Measurements from ENCODE around the gene LEMD3. TPM values are rescaled to one million over a fixed set of nuclear protein-coding genes. Genes with fewer than 3 reads are reported as not detected.

Gene LEMD3
- total and polyA plus RNA-seq, 2 experiments from 2014 or later: 15.4 to 56.7 TPM

- Histone ChIP-seq H3K4me2 (0 out of 2 replicates have a peak overlapping the region, but pooled peaks have one; percentile 0), H3K27me3 (ENCODE audit: insufficient read depth) (no peaks in the 10 kb centered on the region), H3K9me2 (ENCODE audit: insufficient read depth) (peaks cover 7% of the 10 kb centered on the region; the same call in 1 of the 2 replicates), H3K4me1 (ENCODE audit: insufficient read depth) (0 out of 2 replicates have a peak, but pooled peaks cover 8% of the 10 kb centered on the region), H3K36me3 (ENCODE audit: insufficient read depth) (no peaks in the 10 kb centered on the region), H2AFZ (peak overlapping the region; percentile 15), H4K20me1 (replicated peaks; ENCODE audit: insufficient read depth) (no peaks in the 10 kb centered on the region), H3K4me3 (no peak overlapping the region), H3K79me2 (replicated peaks; ENCODE audit: insufficient read depth) (no peaks in the 10 kb centered on the region), H3F3A (replicated peaks; ENCODE audit: low read depth) (no peaks in the 10 kb centered on the region), H3K27ac (ENCODE audit: low read depth) (no peak overlapping the region)
- Mint-ChIP-seq H3K4me3 (no peak overlapping the region), H3K9me3 (no peaks in the 10 kb centered on the region), H3K4me1 (peaks cover 8% of the 10 kb centered on the region), H3K27me3 (ENCODE audit: insufficient read depth, low read depth, poor library complexity) (no peaks in the 10 kb centered on the region), H3K36me3 (ENCODE audit: low read depth) (no peaks in the 10 kb centered on the region), H3K27ac (0 out of 2 replicates have a peak overlapping the region, but pooled peaks have one; percentile 4)
- DNase-seq (ENCODE audit: low spot score) (no peak), ATAC-seq (no peak)
- TF ChIP-seq JUNB (IDR thresholded peaks at IDR 0.05; ENCODE audit: unreplicated experiment) (no peak), ZNF331 (CRISPR knock-in tag; IDR thresholded peaks at IDR 0.05; ENCODE audit: low read depth) (no peak), ETS1 (IDR thresholded peaks at IDR 0.05) (no peak), CTCF (conservative IDR thresholded peaks at IDR 0.05; ENCODE audit: low read depth in 2 of 2) (no peak), CREB1 (CRISPR knock-in tag; IDR thresholded peaks at IDR 0.05; ENCODE audit: low read depth) (no peak), STAT1 (IDR thresholded peaks at IDR 0.05; ENCODE audit: unreplicated experiment) (no peak), POLR2AphosphoS5 (IDR thresholded peaks at IDR 0.05; ENCODE audit: low read depth) (no peak), EZH2 (IDR thresholded peaks at IDR 0.05; ENCODE audit: low read depth, unreplicated experiment) (no peak), ZNF114 (CRISPR knock-in tag; IDR thresholded peaks at IDR 0.05) (no peak)
These were observed 13.0 kb upstream of the LEMD3 start for GRCh38 chr12:65156366-65156841.

GRCh38 chr12:65157091-65157490 is 12.3 kb upstream of the LEMD3 start:
- 0 out of 2 replicates have a peak, but pooled peaks cover 8% of the 10 kb centered on the region for H3K4me1 ChIP-seq (ENCODE audit: insufficient read depth)
- H3K4me2 ChIP-seq: 0 out of 2 replicates have a peak overlapping the region, but pooled peaks have one; percentile 0
- Mint-ChIP-seq H3K27me3 (ENCODE audit: insufficient read depth, low read depth, poor library complexity) (no peaks in the 10 kb centered on the region), H3K27ac (no peak overlapping the region), H3K36me3 (ENCODE audit: low read depth) (no peaks in the 10 kb centered on the region), H3K4me3 (no peak overlapping the region), H3K4me1 (peaks cover 8% of the 10 kb centered on the region), H3K9me3 (no peaks in the 10 kb centered on the region)
- ATAC-seq (no peak), DNase-seq (ENCODE audit: low spot score) (no peak)
- no peaks in the 10 kb centered on the region for H3K27me3 ChIP-seq (ENCODE audit: insufficient read depth)
- H3K79me2 ChIP-seq (replicated peaks; ENCODE audit: insufficient read depth): no peaks in the 10 kb centered on the region
- no peak overlapping the region for H3K4me3 ChIP-seq
- no peaks in the 10 kb centered on the region for H3F3A ChIP-seq (replicated peaks; ENCODE audit: low read depth)
- H3K36me3 ChIP-seq (ENCODE audit: insufficient read depth): no peaks in the 10 kb centered on the region
- no peak overlapping the region for H3K27ac ChIP-seq (ENCODE audit: low read depth)
- H3K9me2 ChIP-seq (ENCODE audit: insufficient read depth): peaks cover 7% of the 10 kb centered on the region; the same call in 1 of the 2 replicates
- no peaks in the 10 kb centered on the region for H4K20me1 ChIP-seq (replicated peaks; ENCODE audit: insufficient read depth)
- peak overlapping the region; percentile 15 for H2AFZ ChIP-seq
- no peak for TF ChIP-seq NANOG (IDR thresholded peaks at IDR 0.05; ENCODE audit: borderline replicate concordance)
- TF ChIP-seq STAT1 (IDR thresholded peaks at IDR 0.05; ENCODE audit: unreplicated experiment): no peak
- TF ChIP-seq ZNF331 (CRISPR knock-in tag; IDR thresholded peaks at IDR 0.05; ENCODE audit: low read depth): no peak
- TF ChIP-seq REST (IDR thresholded peaks at IDR 0.05; ENCODE audit: unreplicated experiment): no peak
